Hindlimb muscle (tissue), 1 donor: ENCODE results near the gene AARS2. TPM values are rescaled to one million over a fixed set of nuclear protein-coding genes. Genes with fewer than 3 reads are reported as not detected.
"Not testable (repeated sequence)": the region's sequence is repeated elsewhere in the genome, so short reads cannot be mapped to it uniquely, and the experiment has no call there.

Experiments
- DNase-seq: peaks from one replicate; pipeline ENCODE4 v3.0.0-alpha.2; 2013
- polyA plus RNA-seq: library from polyadenylated mRNA; unstranded; fragments of 120-200 nt; gene quantifications from one replicate; pipeline ENCODE4 v1.2.1, GENCODE V29; 2013; ENCODE audit not compliant: insufficient read length

The AARS2 gene
- 9.9 TPM for polyA plus RNA-seq

GRCh38 chr6:44312901-44313788, at the start of gene AARS2:
Gene AARS2 (minus strand): TSS chr6:44313347. CDS start chr6:44313323, 24 bp downstream.
- DNase-seq: peak; percentile 87

- DNase-seq: no peak
Measured at GRCh38 chr6:44361947-44362346, 48.8 kb upstream of the AARS2 start.

GRCh38 chr6:44359973-44360372, 46.8 kb upstream of the AARS2 start:
- no peak for DNase-seq

- DNase-seq: no peak
Measured at GRCh38 chr6:44356487-44356886, 43.3 kb upstream of the AARS2 start.

GRCh38 chr6:44355640-44356039, 42.5 kb upstream of the AARS2 start:
- no peak for DNase-seq

- DNase-seq: no peak
Measured at GRCh38 chr6:44353336-44353735, 40.2 kb upstream of the AARS2 start.

GRCh38 chr6:44352259-44352658, 39.1 kb upstream of the AARS2 start:
- DNase-seq: no peak

- not testable (repeated sequence) for DNase-seq
Measured at GRCh38 chr6:44350650-44350994, 37.5 kb upstream of the AARS2 start.

- no peak for DNase-seq
Measured at GRCh38 chr6:44349904-44350649, 36.9 kb upstream of the AARS2 start.

GRCh38 chr6:44346818-44347217, 33.7 kb upstream of the AARS2 start:
- not testable (repeated sequence) for DNase-seq

- DNase-seq: no peak
Measured at GRCh38 chr6:44342489-44342888, 29.3 kb upstream of the AARS2 start, which contains the start of gene SPATS1. Gene SPATS1 (plus strand): TSS chr6:44342650. CDS start chr6:44343096, 446 bp downstream.

GRCh38 chr6:44342052-44342451, 28.9 kb upstream of the AARS2 start:
- DNase-seq: peak; percentile 10

- DNase-seq: no peak
Measured at GRCh38 chr6:44341095-44341890, 28.1 kb upstream of the AARS2 start.

- DNase-seq: no peak
Measured at GRCh38 chr6:44339763-44340625, 26.8 kb upstream of the AARS2 start.

- DNase-seq: no peak
Measured at GRCh38 chr6:44339301-44339700, 26.2 kb upstream of the AARS2 start.

GRCh38 chr6:44338228-44339122, 25.3 kb upstream of the AARS2 start:
- DNase-seq: peak; percentile 60

GRCh38 chr6:44335631-44336030, 22.5 kb upstream of the AARS2 start:
- DNase-seq: no peak

GRCh38 chr6:44333942-44334341, 20.8 kb upstream of the AARS2 start:
- no peak for DNase-seq

GRCh38 chr6:44333273-44333919, 20.2 kb upstream of the AARS2 start:
- DNase-seq: no peak

- peak; percentile 15 for DNase-seq
Measured at GRCh38 chr6:44332585-44332984, 19.4 kb upstream of the AARS2 start.
